Adrenal gland (tissue), 12 donors: Measurements from ENCODE around the gene MAEA. TPM values are rescaled to one million over a fixed set of nuclear protein-coding genes. Genes with fewer than 3 reads are reported as not detected.

Source experiments
- DNase-seq, 7 donors: peaks; one replicate each; pipeline ENCODE4 v3.0.0-alpha.2; 2019 to 2020
- H3K27ac ChIP-seq, 5 donors: fragments of 200-600 bp; sonication (generic) in 4 of 5; 1 replicate in 3 of 5; 2 replicates in 2 of 5; pipeline versions ENCODE4 v1.5.1 to v1.8.0; 2016 to 2020; ENCODE audit warnings: mild to moderate bottlenecking in 1 of 5
- H3K27me3 ChIP-seq: fragments of 200-600 bp; 2 replicates; pipeline ENCODE4 v1.8.0; 2021
- H3K36me3 ChIP-seq, 2 donors: fragments of 200-600 bp; replicated peaks in 1 of 2; 1 replicate in 1 of 2; 2 replicates in 1 of 2; pipeline versions ENCODE4 v1.5.1 to v1.8.0; 2018 to 2022
- H3K4me1 ChIP-seq, 2 donors: fragments of 200-600 bp; replicated peaks in 1 of 2; 1 replicate in 1 of 2; 2 replicates in 1 of 2; pipeline versions ENCODE4 v1.5.1 to v1.8.0; 2018 to 2021
- H3K4me3 ChIP-seq, 4 donors: fragments of 200-600 bp; sonication (generic) in 3 of 4; one replicate each; pipeline ENCODE4 v1.5.1; 2016 to 2018
- H3K9me3 ChIP-seq, 3 donors: fragments of 200-600 bp; sonication (generic) in 1 of 3; replicated peaks in 1 of 3; 1 replicate in 2 of 3; 2 replicates in 1 of 3; pipeline versions ENCODE4 v1.5.1 to v1.8.0; 2016 to 2021
- POLR2A ChIP-seq, 2 donors: fragments of 450-650 bp; IDR thresholded peaks; one replicate each; pipeline ENCODE4 v1.6.1; 2017; ENCODE audit warnings: antibody characterized with exemption in 2 of 2, mild to moderate bottlenecking in 2 of 2, moderate library complexity in 1 of 2
- WGBS, 4 donors: extraction: QIAGEN DNeasy Blood & Tissue Kit in 2 of 4; methylation state at CpG; one replicate each; pipeline versions ENCODE4 v1.1.5 to v1.1.7; 2013 to 2017; 5-methylcytosine and 5-hydroxymethylcytosine counted together
- intact Hi-C, 2 donors: fragments of 100-400 bp; cut with DNase I; formaldehyde crosslinking; loops; one replicate each; pipeline versions ENCODE4 v1.14.1 to v1.15.0; 2022 to 2023
- polyA plus RNA-seq, 3 donors: library from polyadenylated mRNA; stranded (reverse); fragments of 200-250 nt in 2 of 3; fragments of 350-450 nt in 1 of 3; fragmentation: Illumina TruSeq in 1 of 3; extraction: RNeasy Lipid Tissue Mini Kit (QIAGEN cat#74804) in 1 of 3; gene quantifications; one replicate each; pipeline ENCODE4 v1.2.3, GENCODE V29; 2013 to 2014
- total RNA-seq, 9 donors: library from RNA; depleted of rRNA in 4 of 9; stranded (reverse); fragments of >200 nt in 4 of 9; fragments of 120-200 nt in 1 of 9; fragmentation: NEBNext Ultra II Directional in 1 of 9; extraction: Animal tissue kit (Norgen Biotek cat#: 25700) in 1 of 9; gene quantifications; one replicate each; pipeline versions ENCODE4 v1.1.0 to v1.2.4, GENCODE V29; 2013 to 2023
- TF ChIP-seq, protein P1 (sequence below), 6 experiments: fragments of 450-650 bp in 4 of 6; fragments of 200-600 bp in 2 of 6; sonication (generic) in 1 of 6; IDR thresholded peaks; 1 replicate in 5 of 6; 2 replicates in 1 of 6; pipeline versions ENCODE4 v1.5.1 to v1.8.0; 2016 to 2021; ENCODE audit warnings: antibody characterized with exemption in 6 of 6, mild to moderate bottlenecking in 2 of 6, moderate library complexity in 1 of 6
- donor health status: healthy with polysubstance abuse.
- donor health status: Bipolar disorder and iron deficiency.
- donor health status: DM: yes; HTN: yes; CAD: no.
- donor health status: DM: no; HTN: no; CAD: no.
- donor health status: DM: no; HTN: no; CAD: no.
- donor health status: DM: yes; HTN: yes; CAD: no.

The MAEA gene
- total and polyA plus RNA-seq, 12 donors, result 35.6 to 103 (median 75.1) TPM

DNA sequence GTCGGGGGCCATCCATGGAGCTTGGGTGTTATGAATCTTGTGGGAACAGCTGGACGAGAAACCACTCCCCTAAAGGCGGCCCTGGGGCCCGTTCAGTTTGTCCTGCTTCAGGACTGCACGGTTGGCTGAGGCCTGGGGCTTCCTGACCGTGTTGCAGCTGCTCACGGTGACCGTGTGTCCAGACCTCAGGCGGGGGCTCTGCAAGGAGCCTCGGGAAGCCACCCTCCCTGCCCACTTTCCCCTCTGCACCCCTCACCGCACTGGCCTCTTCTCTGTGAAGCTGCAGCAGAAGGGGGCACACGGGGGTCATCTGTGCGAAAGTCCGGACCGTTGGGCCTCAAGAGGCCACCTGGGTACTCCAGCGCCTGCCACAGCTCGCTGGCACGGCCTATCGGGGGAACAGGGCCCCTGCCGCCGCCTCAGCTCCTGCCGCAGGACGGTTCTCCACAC lies 86.7 kb downstream of the MAEA start:
- DNase-seq, result peak in 2 of 7 donors; percentile 4 to 5
- Histone ChIP-seq H3K9me3 (no peaks in the 10 kb centered on the region), H3K36me3 (peaks cover 0 to 11% of the 10 kb centered on the region in 2 donors), H3K4me3 (no peak overlapping the region), H3K27me3 (no peaks in the 10 kb centered on the region), H3K27ac (no peak overlapping the region), H3K4me1 (no peaks in the 10 kb centered on the region)
- TF ChIP-seq, protein P1, sequence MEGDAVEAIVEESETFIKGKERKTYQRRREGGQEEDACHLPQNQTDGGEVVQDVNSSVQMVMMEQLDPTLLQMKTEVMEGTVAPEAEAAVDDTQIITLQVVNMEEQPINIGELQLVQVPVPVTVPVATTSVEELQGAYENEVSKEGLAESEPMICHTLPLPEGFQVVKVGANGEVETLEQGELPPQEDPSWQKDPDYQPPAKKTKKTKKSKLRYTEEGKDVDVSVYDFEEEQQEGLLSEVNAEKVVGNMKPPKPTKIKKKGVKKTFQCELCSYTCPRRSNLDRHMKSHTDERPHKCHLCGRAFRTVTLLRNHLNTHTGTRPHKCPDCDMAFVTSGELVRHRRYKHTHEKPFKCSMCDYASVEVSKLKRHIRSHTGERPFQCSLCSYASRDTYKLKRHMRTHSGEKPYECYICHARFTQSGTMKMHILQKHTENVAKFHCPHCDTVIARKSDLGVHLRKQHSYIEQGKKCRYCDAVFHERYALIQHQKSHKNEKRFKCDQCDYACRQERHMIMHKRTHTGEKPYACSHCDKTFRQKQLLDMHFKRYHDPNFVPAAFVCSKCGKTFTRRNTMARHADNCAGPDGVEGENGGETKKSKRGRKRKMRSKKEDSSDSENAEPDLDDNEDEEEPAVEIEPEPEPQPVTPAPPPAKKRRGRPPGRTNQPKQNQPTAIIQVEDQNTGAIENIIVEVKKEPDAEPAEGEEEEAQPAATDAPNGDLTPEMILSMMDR (IDR thresholded peaks at IDR 0.05), result no peak
- TF ChIP-seq POLR2A (IDR thresholded peaks at IDR 0.05), result no peak
- WGBS, 4 donors, result 84 to 94% (median 90%) methylated on average over 10 to 23 of the region's 23 CpGs
- intact Hi-C loops, result no loop called here

DNA sequence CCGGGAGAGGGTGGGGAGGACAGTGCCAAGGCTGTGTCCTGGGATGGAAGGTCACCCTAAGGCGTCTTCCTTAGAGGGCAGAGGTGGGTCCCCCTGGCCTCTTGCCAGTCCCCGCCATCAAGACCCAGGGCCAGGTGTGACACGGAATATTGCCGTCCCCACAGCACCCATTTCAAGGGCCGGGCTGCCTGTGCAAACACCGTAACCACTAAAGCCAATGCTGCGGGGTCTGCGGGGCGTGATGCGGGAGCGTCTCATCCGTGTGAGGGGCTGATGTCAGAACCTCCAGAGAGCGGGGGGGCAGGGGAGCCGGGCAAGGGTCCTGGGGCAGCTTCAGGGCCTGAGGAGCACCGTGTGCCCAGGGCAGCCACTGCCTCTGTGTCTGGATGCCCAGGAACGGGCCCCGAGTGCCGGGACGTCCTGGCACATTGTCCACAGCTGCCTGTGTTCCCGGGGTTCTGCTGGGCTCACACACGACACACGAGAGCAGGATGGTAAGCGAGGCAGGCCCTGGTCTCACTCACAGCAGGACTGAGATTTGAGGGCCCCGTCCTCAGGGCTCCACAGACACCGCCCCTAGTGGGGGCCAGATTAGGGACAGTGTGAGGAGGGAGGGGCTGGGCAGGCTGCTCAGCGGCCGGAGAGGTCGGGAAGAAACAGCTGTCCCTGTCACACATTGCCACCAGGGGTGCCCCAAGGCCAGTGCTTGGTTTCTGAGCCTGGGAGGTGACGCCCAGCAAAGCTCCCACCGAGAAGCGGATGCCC lies 87.3 kb downstream of the MAEA start:
- DNase-seq, result peak in 3 of 7 donors; percentile 5 to 10 (median 8)
- intact Hi-C loops, result no loop called here
- no peak overlapping the region for H3K27ac ChIP-seq
- H3K9me3 ChIP-seq, result no peaks in the 10 kb centered on the region
- peaks cover 0 to 11% of the 10 kb centered on the region in 2 donors for H3K36me3 ChIP-seq
- WGBS, 4 donors, result 93 to 98% (median 94%) methylated on average over 10 to 32 of the region's 32 CpGs
- no peaks in the 10 kb centered on the region for H3K27me3 ChIP-seq
- no peak overlapping the region for H3K4me3 ChIP-seq
- no peaks in the 10 kb centered on the region for H3K4me1 ChIP-seq
- no peak for TF ChIP-seq POLR2A (IDR thresholded peaks at IDR 0.05)
- TF ChIP-seq, protein P1 (IDR thresholded peaks at IDR 0.05), result no peak

DNA sequence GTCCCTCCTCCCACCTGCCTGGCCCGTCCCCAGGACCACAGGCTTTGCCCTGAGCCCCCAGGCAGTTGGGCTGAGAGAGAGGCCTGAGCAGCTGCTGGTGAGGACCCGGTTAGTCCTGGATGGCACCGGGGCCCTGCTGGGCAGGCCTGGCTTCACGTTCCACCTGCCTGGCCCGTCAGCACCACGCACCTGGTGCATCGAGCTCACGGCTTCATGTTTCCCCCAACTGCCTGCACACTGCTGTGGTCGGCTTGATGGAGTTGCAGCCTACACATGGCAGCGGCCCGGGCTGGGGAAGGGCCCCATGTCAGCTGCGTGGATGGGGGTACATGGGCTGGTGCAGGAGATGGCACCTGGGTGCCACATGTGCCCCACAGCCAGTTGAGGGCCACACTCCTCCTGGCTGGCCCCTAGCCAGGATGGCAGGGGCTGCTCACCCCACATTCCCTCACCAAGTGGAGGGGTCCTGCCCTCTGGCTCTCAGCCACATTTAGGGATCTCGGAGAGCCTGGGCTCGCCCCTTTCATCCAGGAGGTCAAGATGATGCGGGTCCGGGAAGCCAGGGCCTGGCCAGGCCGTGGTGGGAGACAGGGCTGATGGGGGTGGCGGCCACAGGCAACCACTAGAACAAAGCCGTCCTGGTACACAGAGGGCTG lies 88.0 kb downstream of the MAEA start:
- H3K27ac ChIP-seq, result no peak overlapping the region
- no peaks in the 10 kb centered on the region for H3K27me3 ChIP-seq
- no peaks in the 10 kb centered on the region for H3K9me3 ChIP-seq
- intact Hi-C loops, result no loop called here
- peaks cover 0 to 11% of the 10 kb centered on the region in 2 donors for H3K36me3 ChIP-seq
- H3K4me3 ChIP-seq, result no peak overlapping the region
- WGBS, 4 donors, result 93 to 95% (median 94%) methylated on average over 14 to 19 of the region's 19 CpGs
- no peaks in the 10 kb centered on the region for H3K4me1 ChIP-seq
- TF ChIP-seq, protein P1 (IDR thresholded peaks at IDR 0.05), result no peak
- no peak for TF ChIP-seq POLR2A (IDR thresholded peaks at IDR 0.05)
- DNase-seq, result peak in 2 of 7 donors; percentile 5 to 7

DNA sequence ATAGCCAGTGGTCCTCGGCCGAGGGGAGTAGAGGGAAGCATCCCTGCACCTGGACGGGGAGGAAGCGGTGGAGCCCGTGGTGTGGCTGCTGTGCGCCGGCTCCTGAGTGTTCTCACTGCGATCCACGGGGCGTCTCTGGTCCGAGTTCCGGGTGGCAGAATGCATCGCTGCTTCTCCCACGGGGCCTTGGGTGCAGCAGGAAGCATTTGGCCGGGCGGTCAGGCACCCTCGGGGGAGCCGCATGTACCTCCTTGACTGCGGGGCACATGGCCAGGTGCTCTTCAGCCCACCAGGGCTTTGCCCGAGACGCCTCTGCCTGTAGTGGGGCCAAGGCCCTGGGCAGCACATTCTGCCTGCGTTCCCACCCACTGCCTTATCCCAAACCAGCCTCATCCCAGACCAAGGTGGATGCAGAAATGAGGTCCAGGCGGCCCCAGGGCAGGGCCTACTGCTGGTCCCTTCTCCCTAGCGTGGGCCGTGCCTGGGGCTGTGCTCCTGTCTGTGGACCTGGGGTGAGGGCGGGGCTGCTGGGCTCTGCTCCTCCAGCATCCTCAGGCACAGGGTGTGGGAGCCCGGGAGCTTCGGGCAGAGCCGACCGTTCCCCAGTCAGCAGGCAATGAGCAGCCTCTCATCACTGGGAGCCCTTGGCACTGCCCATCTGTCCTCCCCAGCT lies 89.0 kb downstream of the MAEA start:
- DNase-seq, result peak in 2 of 7 donors; percentile 4 to 10
- Histone ChIP-seq H3K4me1 (no peaks in the 10 kb centered on the region), H3K27ac (no peak overlapping the region), H3K27me3 (no peaks in the 10 kb centered on the region), H3K4me3 (no peak overlapping the region), H3K9me3 (no peaks in the 10 kb centered on the region), H3K36me3 (peaks cover 0 to 11% of the 10 kb centered on the region in 2 donors)
- intact Hi-C loops, result no loop called here
- 83 to 95% (median 94%) methylated on average over 12 to 30 of the region's 30 CpGs for WGBS, 4 donors
- TF ChIP-seq POLR2A (IDR thresholded peaks at IDR 0.05), result no peak
- TF ChIP-seq, protein P1 (IDR thresholded peaks at IDR 0.05), result no peak
